Astrocyte of the cerebellum (primary cell): ENCODE data around the gene CFAP99.
"Not testable (repeated sequence)": the region's sequence is repeated elsewhere in the genome, so short reads cannot be mapped to it uniquely, and the experiment has no call there.

ENCODE experiments used
- DNase-seq: peaks from one replicate; pipeline ENCODE4 v3.0.0-alpha.2; 2011; ENCODE audit warnings: low read depth
- H3K4me3 ChIP-seq: 2 replicates; pipeline ENCODE4 v1.5.1; 2011; ENCODE audit warnings: mild to moderate bottlenecking, low read depth, low read length, moderate library complexity
- CTCF ChIP-seq: IDR thresholded peaks from 2 replicates; pipeline ENCODE4 v1.5.1; 2012; ENCODE audit warnings: low read length, low read depth, moderate library complexity, mild to moderate bottlenecking; ENCODE audit errors: missing control alignments
- in situ Hi-C: cut with HindIII; loops from 2 replicates; pipeline ENCODE4 v1.10.0; 2017; ENCODE audit warnings: low sequenced_read_pairs

Gene CFAP99

GRCh38 chr4:2377241-2377640, 41.5 kb upstream of the CFAP99 start:
- no peak overlapping the region for H3K4me3 ChIP-seq
- no peak for TF ChIP-seq CTCF
- in situ Hi-C loops = no loop called here
- DNase-seq = no peak

- no peak for DNase-seq
- TF ChIP-seq CTCF = no peak
- in situ Hi-C loops = no loop called here
- no peak overlapping the region for H3K4me3 ChIP-seq
These were observed 40.4 kb upstream of the CFAP99 start for GRCh38 chr4:2378401-2378800.

GRCh38 chr4:2378898-2379297, 39.9 kb upstream of the CFAP99 start:
- no peak overlapping the region for H3K4me3 ChIP-seq
- in situ Hi-C loops = no loop called here
- TF ChIP-seq CTCF = no peak
- no peak for DNase-seq

GRCh38 chr4:2380589-2380988, 38.2 kb upstream of the CFAP99 start:
- in situ Hi-C loops, DNase-seq, H3K4me3 ChIP-seq: not testable (repeated sequence)

- DNase-seq, in situ Hi-C loops, H3K4me3 ChIP-seq: not testable (repeated sequence)
These were observed 36.0 kb upstream of the CFAP99 start for GRCh38 chr4:2382769-2383202.

- H3K4me3 ChIP-seq, in situ Hi-C loops, DNase-seq: not testable (repeated sequence)
These were observed 35.5 kb upstream of the CFAP99 start for GRCh38 chr4:2383220-2383631.

- in situ Hi-C loops = no loop called here
- DNase-seq = no peak
- no peak overlapping the region for H3K4me3 ChIP-seq
- no peak for TF ChIP-seq CTCF
These were observed 35.0 kb upstream of the CFAP99 start for GRCh38 chr4:2383760-2384159.

- no peak for TF ChIP-seq CTCF
- no peak overlapping the region for H3K4me3 ChIP-seq
- no peak for DNase-seq
- in situ Hi-C loops = no loop called here
These were observed 34.5 kb upstream of the CFAP99 start for GRCh38 chr4:2384245-2384644.

- H3K4me3 ChIP-seq = no peak overlapping the region
- TF ChIP-seq CTCF = no peak
- DNase-seq = no peak
- in situ Hi-C loops = no loop called here
These were observed 33.2 kb upstream of the CFAP99 start for GRCh38 chr4:2385516-2385915.
